GM19025 (cell line): ENCODE measurements around the gene LPGAT1.
A peak's percentile ranks its signal among the peaks of the same experiment; 100 is the strongest.
"Not testable (repeated sequence)": the region's sequence is repeated elsewhere in the genome, so short reads cannot be mapped to it uniquely, and the experiment has no call there.

Source experiments
- ATAC-seq: cut with Tn5 transposase; IDR thresholded peaks from one replicate; pipeline ENCODE4 v1.9.1; 2021; ENCODE audit warnings: mild to moderate bottlenecking, low read depth, moderate library complexity; ENCODE audit not compliant: unreplicated experiment

LPGAT1 gene

GRCh38 chr1:211830328-211831142 is at the start of gene LPGAT1:
Gene LPGAT1, minus strand, starts transcription at chr1:211830763. Its CDS starts 1,467 bp downstream, at chr1:211829296.
- peak; percentile 79 for ATAC-seq

GRCh38 chr1:211879475-211879874 is 48.9 kb upstream of the LPGAT1 start:
- no peak for ATAC-seq

GRCh38 chr1:211876851-211877590 is 46.5 kb upstream of the LPGAT1 start:
- no peak for ATAC-seq

- no peak for ATAC-seq
These were observed 45.0 kb upstream of the LPGAT1 start for GRCh38 chr1:211875541-211875940.

GRCh38 chr1:211874521-211875347 is 44.2 kb upstream of the LPGAT1 start:
- ATAC-seq: no peak

GRCh38 chr1:211873731-211874130 is 43.2 kb upstream of the LPGAT1 start:
- ATAC-seq: not testable (repeated sequence)

GRCh38 chr1:211870156-211870555 is 39.6 kb upstream of the LPGAT1 start:
- no peak for ATAC-seq

GRCh38 chr1:211865180-211865579 is 34.6 kb upstream of the LPGAT1 start:
- no peak for ATAC-seq

- ATAC-seq: no peak
These were observed 28.8 kb upstream of the LPGAT1 start for GRCh38 chr1:211859405-211859804.

- ATAC-seq: no peak
These were observed 20.6 kb upstream of the LPGAT1 start for GRCh38 chr1:211851174-211851573.

- no peak for ATAC-seq
These were observed 13.1 kb upstream of the LPGAT1 start for GRCh38 chr1:211843507-211844298.

- ATAC-seq: no peak
These were observed 12.5 kb upstream of the LPGAT1 start for GRCh38 chr1:211843018-211843417.

- no peak for ATAC-seq
These were observed 12.0 kb upstream of the LPGAT1 start for GRCh38 chr1:211842518-211842917.

- ATAC-seq: no peak
These were observed 8.5 kb upstream of the LPGAT1 start for GRCh38 chr1:211839106-211839505.

- ATAC-seq: no peak
These were observed 2.7 kb upstream of the LPGAT1 start for GRCh38 chr1:211833174-211833820.

- no peak for ATAC-seq
These were observed 2.1 kb upstream of the LPGAT1 start for GRCh38 chr1:211832661-211833060.

- ATAC-seq: no peak
These were observed 1.2 kb upstream of the LPGAT1 start for GRCh38 chr1:211831558-211832323.

GRCh38 chr1:211830055-211830327 is 572 bp downstream of the LPGAT1 start:
- peak; percentile 19 for ATAC-seq
